ENCODE results near the gene TMEM167B. TPM values are rescaled to one million over a fixed set of nuclear protein-coding genes. Genes with fewer than 3 reads are reported as not detected.

TMEM167B gene
- total RNA-seq, 2 experiments from 2014 or later: 31.9 to 32.6 TPM

DNA sequence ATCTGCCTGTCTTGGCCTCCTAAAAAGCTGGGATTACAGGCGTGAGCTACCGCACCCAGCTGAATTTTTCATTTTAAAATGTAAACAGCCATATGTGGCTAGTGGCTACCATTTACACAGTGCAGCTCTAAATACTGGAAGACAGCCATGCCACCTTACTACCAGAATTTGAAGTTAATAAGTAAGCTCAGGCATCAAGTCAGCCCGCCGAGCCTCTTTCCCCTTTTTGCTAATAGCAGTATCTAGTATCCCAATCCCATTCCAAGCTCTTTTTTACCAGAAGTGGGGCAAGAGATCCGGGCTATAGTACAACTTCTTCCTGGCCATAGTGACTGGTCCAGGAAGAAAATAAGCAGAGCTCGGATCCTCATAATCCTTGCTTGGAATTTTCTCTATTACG lies 29.9 kb upstream of the TMEM167B start:
- no peak for DNase-seq
- intact Hi-C loops (cut with micrococcal nuclease): no loop called here
- ChIA-PET CTCF (interaction anchor here (0.5 to 1.1 kb wide), 2 partner anchors 19 to 546 kb away, joined by 3 read pairs; partner anchors contain the start of gene WDR47), POLR2A (no interaction called here)
- Mint-ChIP-seq H3K4me3 (no peak overlapping the region), H3K27me3 (no peaks in the 10 kb centered on the region), H3K36me3 (peaks cover 6% of the 10 kb centered on the region), H3K9me3 (no peaks in the 10 kb centered on the region), H3K4me1 (ENCODE audit: low read depth) (no peaks in the 10 kb centered on the region), H3K27ac (no peak overlapping the region)

DNA sequence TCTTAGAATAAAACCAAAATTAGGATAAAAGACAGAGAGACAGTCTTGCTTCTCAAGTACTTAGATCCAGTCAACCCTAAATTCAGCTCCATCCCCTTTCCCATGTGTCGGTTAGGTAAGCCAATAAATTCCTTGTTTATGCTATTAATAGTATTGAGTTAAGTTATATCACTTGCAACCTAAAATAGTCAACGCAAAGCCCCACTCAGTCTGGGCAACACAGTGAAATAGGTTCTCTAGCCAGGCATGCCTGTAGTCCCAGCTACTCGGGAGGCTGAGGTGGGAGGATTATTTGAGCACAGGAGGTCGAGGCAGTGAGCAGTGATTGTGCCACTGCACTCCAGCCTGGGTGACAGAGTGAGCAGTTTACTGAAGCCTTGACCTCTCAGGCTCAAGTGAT lies 29.4 kb upstream of the TMEM167B start:
- Mint-ChIP-seq H3K36me3 (peaks cover 6% of the 10 kb centered on the region), H3K4me1 (ENCODE audit: low read depth) (no peaks in the 10 kb centered on the region), H3K4me3 (no peak overlapping the region), H3K27ac (no peak overlapping the region), H3K27me3 (no peaks in the 10 kb centered on the region), H3K9me3 (no peaks in the 10 kb centered on the region)
- CTCF ChIA-PET: interaction anchor here (1.1 kb wide), 1 partner anchor 19 kb away, joined by 3 read pairs; the partner anchor contains the start of gene WDR47
- intact Hi-C loops (cut with micrococcal nuclease): no loop called here
- DNase-seq: no peak
- POLR2A ChIA-PET: interaction anchor here (0.6 kb wide), 1 partner anchor 323 kb away, joined by 3 read pairs; no protein-coding TSS in a partner anchor

DNA sequence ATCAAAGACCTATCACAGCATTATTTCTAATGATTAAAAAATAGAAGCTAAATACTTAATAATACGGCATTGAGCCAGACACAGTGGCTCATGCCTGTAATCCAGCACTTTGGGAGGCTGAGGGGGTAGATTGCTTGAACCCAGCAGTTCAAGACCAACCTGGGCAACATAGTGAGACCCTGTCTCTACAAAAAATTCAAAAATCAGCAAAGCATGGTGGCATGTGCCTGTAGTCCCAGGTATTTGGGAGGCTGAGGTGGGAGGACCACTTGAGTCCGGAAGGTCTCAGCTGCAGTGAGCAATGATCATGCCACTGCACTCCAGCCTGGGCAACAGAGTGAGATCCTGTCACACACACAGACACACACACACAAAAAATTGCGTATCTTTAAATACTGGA lies 25.4 kb upstream of the TMEM167B start:
- no peak for DNase-seq
- Mint-ChIP-seq H3K36me3 (peaks cover 6% of the 10 kb centered on the region), H3K9me3 (no peaks in the 10 kb centered on the region), H3K27me3 (no peaks in the 10 kb centered on the region), H3K4me3 (no peak overlapping the region), H3K27ac (no peak overlapping the region), H3K4me1 (ENCODE audit: low read depth) (no peaks in the 10 kb centered on the region)
- ChIA-PET CTCF (no interaction called here), POLR2A (interaction anchor here (0.8 kb wide), 1 partner anchor 23 kb away, joined by 3 read pairs; the partner anchor contains the start of gene WDR47)
- intact Hi-C loops (cut with micrococcal nuclease): no loop called here

DNA sequence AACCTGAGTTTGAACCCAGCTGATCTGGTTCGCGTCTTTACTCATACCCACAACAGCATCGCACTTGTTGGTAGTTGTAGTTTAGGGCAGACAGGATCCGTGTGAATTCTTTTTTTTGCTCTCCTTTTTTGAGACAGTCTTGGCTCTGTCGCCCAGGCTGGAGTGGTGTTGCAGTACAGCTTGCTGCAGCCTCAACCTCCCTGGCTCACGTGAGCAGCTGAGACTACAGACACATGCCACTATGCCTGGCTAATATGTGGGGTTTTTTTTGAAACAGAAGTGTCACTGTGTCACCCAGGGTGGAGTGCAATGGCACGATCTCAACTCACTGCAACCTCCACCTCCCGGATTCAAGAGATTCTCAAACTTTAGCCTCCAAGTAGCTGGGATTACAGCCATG lies 22.7 kb upstream of the TMEM167B start:
- Mint-ChIP-seq H3K4me3 (no peak overlapping the region), H3K4me1 (ENCODE audit: low read depth) (peaks cover 2% of the 10 kb centered on the region), H3K27ac (no peak overlapping the region), H3K27me3 (no peaks in the 10 kb centered on the region), H3K9me3 (no peaks in the 10 kb centered on the region), H3K36me3 (peaks cover 7% of the 10 kb centered on the region)
- ChIA-PET CTCF (interaction anchor here (1.0 kb wide), 1 partner anchor 44 kb away, joined by 3 read pairs; a partner anchor contains a TSS), POLR2A (no interaction called here)
- DNase-seq: no peak
- intact Hi-C loops (cut with micrococcal nuclease): no loop called here

DNA sequence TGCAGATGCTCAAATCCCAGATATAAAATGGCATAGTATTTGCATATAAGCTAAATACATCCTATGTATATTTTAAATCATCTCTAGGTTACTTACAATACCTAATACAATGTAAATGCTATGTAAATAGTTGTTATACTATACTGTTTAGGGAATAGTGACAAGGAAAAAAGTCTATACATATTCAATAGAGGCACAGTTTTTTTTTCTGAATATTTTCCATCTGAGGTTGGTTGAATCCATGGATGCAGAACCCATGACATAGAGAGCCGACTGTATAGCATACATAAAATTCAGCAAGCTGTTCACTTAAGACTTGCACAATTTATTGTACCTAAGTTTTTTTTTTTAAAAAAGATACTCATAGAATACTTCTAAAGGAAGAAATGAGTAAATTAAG lies 21.3 kb upstream of the TMEM167B start:
- Mint-ChIP-seq H3K4me1 (ENCODE audit: low read depth) (peaks cover 5% of the 10 kb centered on the region), H3K9me3 (no peaks in the 10 kb centered on the region), H3K4me3 (no peak overlapping the region), H3K27ac (no peak overlapping the region), H3K36me3 (peaks cover 7% of the 10 kb centered on the region), H3K27me3 (no peaks in the 10 kb centered on the region)
- no peak for DNase-seq
- intact Hi-C loops (cut with micrococcal nuclease): no loop called here
- POLR2A ChIA-PET: no interaction called here
- CTCF ChIA-PET: interaction anchor here (1.7 kb wide), 1 partner anchor 31 kb away, joined by 6 read pairs; no protein-coding TSS in a partner anchor

DNA sequence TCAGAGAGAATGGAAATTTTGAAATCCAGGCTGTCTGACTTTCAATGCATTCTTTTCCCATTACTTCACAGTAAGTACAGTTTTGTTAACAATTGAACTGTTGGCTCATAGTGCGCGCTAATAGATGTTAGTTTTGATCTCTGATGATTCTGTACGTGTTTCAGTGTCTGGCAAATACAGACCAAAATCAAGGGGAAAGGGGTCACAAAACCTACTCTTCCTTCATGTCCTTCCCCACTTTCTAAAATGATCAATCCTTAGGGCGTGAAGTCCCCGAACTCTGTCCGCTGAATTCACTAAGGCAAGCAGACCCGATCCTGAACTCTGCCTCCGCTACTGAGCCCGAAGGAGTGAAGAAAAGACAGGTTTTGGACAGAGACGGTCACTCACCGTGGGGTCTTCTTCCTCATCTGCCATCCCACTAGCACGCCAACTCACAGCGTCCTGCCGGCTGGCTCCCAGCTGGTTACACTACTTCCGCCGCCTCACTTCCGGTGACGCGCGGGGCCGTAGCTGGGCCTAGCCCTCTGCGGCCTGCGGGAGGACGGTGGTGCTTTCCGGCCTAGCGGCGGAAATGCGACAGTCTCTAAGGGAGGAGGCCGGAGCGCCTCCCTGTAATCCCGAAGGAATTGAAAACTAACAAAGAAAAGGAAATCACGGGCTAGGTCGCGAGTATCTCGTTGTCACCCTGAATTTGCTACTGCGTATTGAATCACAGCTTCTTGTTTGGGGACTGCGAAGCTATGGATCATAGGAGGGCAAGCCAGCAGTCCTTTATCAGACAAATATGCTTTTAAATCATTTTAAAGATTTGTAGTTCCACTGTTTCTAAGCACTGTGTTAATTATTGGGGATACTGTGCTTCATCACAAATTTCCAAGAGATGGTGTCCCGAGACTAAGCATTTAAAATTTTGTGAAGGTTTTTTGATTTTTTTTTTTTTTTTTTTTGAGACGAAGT lies 14.8 kb upstream of the TMEM167B start, which contains the start of gene TAF13:
Gene TAF13 (minus strand): TSS at position 473 of the 960 bp plus-strand sequence. CDS start 56 bp downstream, at position 417.
- ChIA-PET CTCF (interaction anchor here (0.7 to 2.6 kb wide), 10 partner anchors 8 to 118 kb away, joined by 3 to 13 read pairs (median 4); partner anchors contain the start of gene TMEM167B), POLR2A (interaction anchor here (0.9 to 2.0 kb wide), 6 partner anchors 8 to 139 kb away, joined by 3 to 26 read pairs (median 5); partner anchors contain the start of genes SARS1, TMEM167B and WDR47)
- H3K9me3 Mint-ChIP-seq: no peaks in the 10 kb centered on the region
- intact Hi-C loops (cut with micrococcal nuclease): loop anchor here (1.0 kb wide), 4 partner anchors 14 to 36 kb away; partner anchors contain the start of genes TMEM167B and WDR47
- peaks cover 17% of the 10 kb centered on the region for H3K4me1 Mint-ChIP-seq (ENCODE audit: low read depth)
- H3K27ac Mint-ChIP-seq: peak within 1 kb of the TSS; percentile 95
- H3K36me3 Mint-ChIP-seq: peaks cover 6% of the 10 kb centered on the region
- H3K4me3 Mint-ChIP-seq: peak within 1 kb of the TSS; percentile 99
- H3K27me3 Mint-ChIP-seq: no peaks in the 10 kb centered on the region
- DNase-seq: peak; percentile 94

DNA sequence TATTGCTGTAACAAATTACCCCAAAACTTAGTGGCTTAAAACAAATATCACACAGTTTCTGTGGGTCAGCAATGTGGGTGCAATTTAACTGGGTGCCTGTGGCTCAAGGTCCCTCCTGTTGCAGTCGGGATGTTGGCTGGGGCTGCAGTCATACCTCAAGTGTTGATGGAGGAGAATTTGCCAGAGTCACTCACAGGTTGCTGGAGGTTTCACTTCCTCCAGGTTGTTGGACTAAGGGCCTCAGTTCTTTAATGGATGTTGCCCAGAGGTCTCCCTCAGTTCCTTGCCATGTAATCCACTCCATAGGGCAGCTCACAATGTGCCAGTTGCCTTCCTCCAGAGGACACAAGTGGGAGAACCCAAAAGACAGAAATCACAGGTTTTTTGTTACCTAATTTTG lies 12.2 kb upstream of the TMEM167B start:
- Mint-ChIP-seq H3K4me1 (ENCODE audit: low read depth) (peaks cover 14% of the 10 kb centered on the region), H3K9me3 (no peaks in the 10 kb centered on the region), H3K27me3 (no peaks in the 10 kb centered on the region), H3K27ac (no peak overlapping the region), H3K4me3 (no peak overlapping the region), H3K36me3 (peaks cover 6% of the 10 kb centered on the region)
- intact Hi-C loops (cut with micrococcal nuclease): no loop called here
- DNase-seq: no peak
- ChIA-PET CTCF (interaction anchor here (1.4 kb wide), 1 partner anchor 35 kb away, joined by 4 read pairs; a partner anchor contains a TSS), POLR2A (no interaction called here)

DNA sequence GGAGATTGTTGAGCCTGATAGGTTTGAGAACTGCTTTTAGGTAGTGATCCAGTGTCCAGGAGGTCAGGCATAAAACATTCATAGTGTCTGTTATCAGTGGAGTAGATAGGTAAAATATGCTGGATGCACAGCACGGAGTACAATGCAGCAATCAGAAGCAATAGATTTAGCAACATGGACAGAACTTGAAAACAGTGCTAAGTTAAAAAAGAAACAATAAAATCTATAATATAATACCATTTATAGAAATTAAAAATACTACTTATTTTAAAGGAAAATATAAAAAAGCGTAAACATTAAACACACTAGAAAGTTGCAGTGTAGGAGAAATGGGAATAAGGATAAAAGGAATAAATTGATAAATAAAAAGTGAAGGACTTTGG lies 11.3 kb upstream of the TMEM167B start:
- H3K27ac Mint-ChIP-seq: no peak overlapping the region
- ChIA-PET POLR2A (no interaction called here), CTCF (no interaction called here)
- intact Hi-C loops (cut with micrococcal nuclease): no loop called here
- DNase-seq: no peak
- no peaks in the 10 kb centered on the region for H3K9me3 Mint-ChIP-seq
- H3K4me3 Mint-ChIP-seq: no peak overlapping the region
- H3K4me1 Mint-ChIP-seq (ENCODE audit: low read depth): peaks cover 13% of the 10 kb centered on the region
- peaks cover 6% of the 10 kb centered on the region for H3K36me3 Mint-ChIP-seq
- H3K27me3 Mint-ChIP-seq: no peaks in the 10 kb centered on the region

DNA sequence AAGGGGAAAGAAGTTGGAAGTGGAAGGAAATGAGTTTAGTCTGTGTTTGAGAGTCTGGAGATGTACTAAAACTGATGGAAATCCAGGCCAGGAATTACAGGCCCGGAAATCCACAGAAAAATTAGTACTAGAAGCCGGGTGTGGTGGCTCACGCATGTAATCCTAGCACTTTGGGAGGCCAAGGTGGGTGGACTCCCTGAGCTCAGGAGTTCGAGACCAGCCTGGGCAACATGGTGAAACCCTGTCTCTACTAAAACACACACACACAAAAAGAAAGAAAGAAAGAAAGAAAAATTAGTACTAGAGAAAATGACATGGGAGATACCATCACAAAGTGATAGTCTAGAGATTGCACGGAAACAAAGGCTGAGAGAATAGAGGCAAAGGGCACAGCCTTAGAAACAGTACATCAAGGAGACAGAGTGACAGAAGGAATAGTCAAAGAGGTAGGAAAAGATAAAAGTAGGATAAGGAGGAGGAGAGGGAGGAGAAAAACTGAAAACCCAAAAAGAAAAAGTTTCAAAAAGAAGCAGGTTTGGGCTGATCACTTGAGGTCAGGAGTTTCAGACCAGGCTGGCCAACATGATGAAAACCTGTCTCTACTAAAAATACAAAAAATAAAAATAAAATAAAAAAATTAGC lies 10.0 kb upstream of the TMEM167B start:
- Mint-ChIP-seq H3K36me3 (peaks cover 5% of the 10 kb centered on the region), H3K9me3 (no peaks in the 10 kb centered on the region), H3K27me3 (no peaks in the 10 kb centered on the region), H3K4me1 (ENCODE audit: low read depth) (peaks cover 3% of the 10 kb centered on the region), H3K4me3 (no peak overlapping the region), H3K27ac (no peak overlapping the region)
- DNase-seq: no peak
- intact Hi-C loops (cut with micrococcal nuclease): no loop called here
- ChIA-PET POLR2A (no interaction called here), CTCF (no interaction called here)

DNA sequence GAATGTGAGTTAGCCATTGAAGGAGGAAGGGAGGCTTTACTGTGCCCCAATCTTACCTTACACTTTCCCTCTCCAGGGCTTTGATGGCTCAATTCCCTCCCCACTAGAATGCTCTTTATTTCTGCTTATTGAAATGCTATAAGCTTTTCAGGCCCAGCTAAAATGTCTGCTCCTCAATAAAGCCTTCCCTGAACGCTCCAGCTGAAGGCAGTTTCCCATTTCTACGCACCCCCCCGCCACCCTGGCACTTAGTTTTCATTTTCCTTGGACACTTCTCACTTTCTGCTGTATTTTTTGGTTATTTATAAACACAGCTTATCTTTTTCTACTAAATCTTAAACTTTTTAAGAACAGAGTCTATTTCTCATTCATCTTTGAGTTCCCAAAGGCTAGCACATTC lies 7.1 kb upstream of the TMEM167B start:
- Mint-ChIP-seq H3K27ac (no peak overlapping the region), H3K4me3 (no peak overlapping the region), H3K27me3 (no peaks in the 10 kb centered on the region), H3K36me3 (no peaks in the 10 kb centered on the region), H3K9me3 (no peaks in the 10 kb centered on the region), H3K4me1 (ENCODE audit: low read depth) (no peaks in the 10 kb centered on the region)
- intact Hi-C loops (cut with micrococcal nuclease): no loop called here
- DNase-seq: no peak
- ChIA-PET POLR2A (interaction anchor here (1.1 to 1.2 kb wide), 2 partner anchors 7 to 17 kb away, joined by 3 read pairs; partner anchors contain the start of gene TAF13), CTCF (no interaction called here)

DNA sequence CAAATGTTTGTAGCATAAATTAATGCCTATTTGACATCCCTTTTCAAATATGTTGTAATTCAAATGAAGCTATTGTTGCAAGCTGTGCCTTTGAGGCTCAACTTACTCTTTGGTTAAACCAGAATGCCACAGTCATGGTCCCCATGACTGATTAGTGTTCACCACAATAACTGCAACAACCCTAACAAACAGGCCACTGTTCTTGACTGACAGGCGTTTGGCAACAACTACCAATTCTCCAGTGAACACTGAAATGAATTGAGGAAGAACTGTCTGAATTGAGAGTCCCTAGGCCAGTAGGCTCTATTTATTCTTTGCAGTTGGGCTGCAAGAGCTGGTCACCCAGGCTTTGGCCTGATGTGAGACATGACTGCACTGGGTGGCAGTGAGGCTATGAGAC lies 6.6 kb upstream of the TMEM167B start:
- Mint-ChIP-seq H3K36me3 (no peaks in the 10 kb centered on the region), H3K9me3 (no peaks in the 10 kb centered on the region), H3K27ac (no peak overlapping the region), H3K27me3 (no peaks in the 10 kb centered on the region), H3K4me3 (no peak overlapping the region), H3K4me1 (ENCODE audit: low read depth) (no peaks in the 10 kb centered on the region)
- intact Hi-C loops (cut with micrococcal nuclease): no loop called here
- no peak for DNase-seq
- ChIA-PET POLR2A (interaction anchor here (1.1 to 1.2 kb wide), 2 partner anchors 8 to 16 kb away, joined by 3 read pairs; partner anchors contain the start of gene TAF13), CTCF (interaction anchor here (0.5 to 1.0 kb wide), 2 partner anchors 8 to 750 kb away, joined by 3 read pairs; partner anchors contain the start of gene TAF13)

Measured in activated CD4-positive, alpha-beta memory T cell treated with anti-CD3 and anti-CD28 coated beads for 36 hours (primary cell).